ENCODE measurements around the gene JAML. TPM values are rescaled to one million over a fixed set of nuclear protein-coding genes. Genes with fewer than 3 reads are reported as not detected.

The JAML gene
- total RNA-seq, 1 experiment from 2014 or later: 0.30 TPM

GRCh38 chr11:118227865-118228785 is 3.3 kb upstream of the JAML start:
- no peaks in the 10 kb centered on the region for H3K79me2 ChIP-seq (ENCODE audit: insufficient read depth, low read length)
- no peak overlapping the region for H3K27ac ChIP-seq (ENCODE audit: low read depth, low read length)
- H3K4me3 ChIP-seq (replicated peaks in 1 of 2; ENCODE audit: low read depth in 1 of 2, low read length in 2 of 2): no peak overlapping the region
- H3K9ac ChIP-seq (ENCODE audit: low read length): no peak overlapping the region
- no peaks in the 10 kb centered on the region; the same call in 1 of the 2 replicates for H3K27me3 ChIP-seq (ENCODE audit: insufficient read depth, low read length)
- ChIA-PET POLR2A (no interaction called here), CTCF (no interaction called here), RAD21 (ENCODE audit: low non-redundant PET in 1 of 2, low total read pairs in 2 of 2, uncharacterized antibody in 2 of 2, unreplicated experiment in 2 of 2) (no interaction called here)
- no peaks in the 10 kb centered on the region for H3K36me3 ChIP-seq (ENCODE audit: control insufficient read depth in 1 of 2, insufficient read depth in 2 of 2, low read length in 2 of 2)
- ATAC-seq (no peak), DNase-seq (ENCODE audit: low read depth, low spot score) (no peak)
- H3K9me2 ChIP-seq (ENCODE audit: insufficient read depth): no peaks in the 10 kb centered on the region
- no peaks in the 10 kb centered on the region for H3K9me3 ChIP-seq (ENCODE audit: control insufficient read depth in 1 of 2, insufficient read depth in 1 of 2, low read depth in 1 of 2, low read length in 2 of 2)
- TF ChIP-seq FOSL1 (IDR thresholded peaks at IDR 0.05; ENCODE audit: low read depth): no peak
- no peak for TF ChIP-seq POLR2A (IDR thresholded peaks at IDR 0.05; ENCODE audit: borderline replicate concordance, extremely low read depth, insufficient read depth, insufficient read length)
- TF ChIP-seq CEBPB (IDR thresholded peaks at IDR 0.05; ENCODE audit: low read depth): no peak
- no peak for TF ChIP-seq MAX (IDR thresholded peaks at IDR 0.05)
- no peak for TF ChIP-seq EZH2 (IDR thresholded peaks at IDR 0.05)
- no peak for TF ChIP-seq SRF (IDR thresholded peaks at IDR 0.05; ENCODE audit: low read depth)
- no peak for TF ChIP-seq CBX3 (IDR thresholded peaks at IDR 0.05; ENCODE audit: low read depth)
- no peak for TF ChIP-seq RAD21 (IDR thresholded peaks at IDR 0.05; ENCODE audit: low read depth)
- no peak for TF ChIP-seq TCF7L2 (IDR thresholded peaks at IDR 0.05; ENCODE audit: borderline replicate concordance, extremely low read depth, insufficient read depth, insufficient read length)
- no peak for TF ChIP-seq ZFX (IDR thresholded peaks at IDR 0.05)
- no peak for TF ChIP-seq ELF1 (IDR thresholded peaks at IDR 0.05; ENCODE audit: borderline replicate concordance, low read depth)
- TF ChIP-seq POLR2AphosphoS5 (IDR thresholded peaks at IDR 0.05; ENCODE audit: low read depth, low read length): no peak
- no peaks in the 10 kb centered on the region for H4K20me1 ChIP-seq (ENCODE audit: insufficient read depth)
- intact Hi-C loops (cut with micrococcal nuclease): no loop called here
- no TSS peak for BruUV-seq (replicated peaks)
- peaks cover 13 to 14% of the 10 kb centered on the region in 2 experiments for H3K4me1 ChIP-seq (ENCODE audit: control insufficient read depth in 1 of 2, insufficient read depth in 2 of 2, low read length in 2 of 2)
- no peak overlapping the region for H2AFZ ChIP-seq (ENCODE audit: low read depth, low read length, poor library complexity, severe bottlenecking)
- no peak overlapping the region for H3K4me2 ChIP-seq (ENCODE audit: low read length)
